ENCODE data around the gene C10orf90.

DNA sequence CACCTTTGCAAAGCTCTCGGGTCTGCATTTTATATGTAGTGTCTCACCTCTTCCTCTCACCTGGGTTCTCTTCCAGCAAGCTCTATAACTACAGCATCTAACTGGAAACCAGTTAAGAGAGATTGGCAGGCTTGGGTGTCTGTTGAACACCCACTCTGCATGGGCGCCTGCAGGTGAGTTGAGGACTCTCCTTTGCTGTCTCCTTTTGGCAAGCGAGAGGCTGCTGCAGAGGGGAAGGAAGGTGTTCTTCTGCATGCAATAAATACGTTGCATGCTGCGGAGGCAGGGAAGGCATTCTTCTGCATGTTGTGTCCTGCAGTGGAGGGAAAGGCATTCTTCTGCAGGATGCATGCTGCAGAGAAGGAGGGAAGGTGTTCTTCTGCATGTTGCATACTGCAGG, 200.8 kb downstream of the C10orf90 start:
- TF ChIP-seq, protein P1, sequence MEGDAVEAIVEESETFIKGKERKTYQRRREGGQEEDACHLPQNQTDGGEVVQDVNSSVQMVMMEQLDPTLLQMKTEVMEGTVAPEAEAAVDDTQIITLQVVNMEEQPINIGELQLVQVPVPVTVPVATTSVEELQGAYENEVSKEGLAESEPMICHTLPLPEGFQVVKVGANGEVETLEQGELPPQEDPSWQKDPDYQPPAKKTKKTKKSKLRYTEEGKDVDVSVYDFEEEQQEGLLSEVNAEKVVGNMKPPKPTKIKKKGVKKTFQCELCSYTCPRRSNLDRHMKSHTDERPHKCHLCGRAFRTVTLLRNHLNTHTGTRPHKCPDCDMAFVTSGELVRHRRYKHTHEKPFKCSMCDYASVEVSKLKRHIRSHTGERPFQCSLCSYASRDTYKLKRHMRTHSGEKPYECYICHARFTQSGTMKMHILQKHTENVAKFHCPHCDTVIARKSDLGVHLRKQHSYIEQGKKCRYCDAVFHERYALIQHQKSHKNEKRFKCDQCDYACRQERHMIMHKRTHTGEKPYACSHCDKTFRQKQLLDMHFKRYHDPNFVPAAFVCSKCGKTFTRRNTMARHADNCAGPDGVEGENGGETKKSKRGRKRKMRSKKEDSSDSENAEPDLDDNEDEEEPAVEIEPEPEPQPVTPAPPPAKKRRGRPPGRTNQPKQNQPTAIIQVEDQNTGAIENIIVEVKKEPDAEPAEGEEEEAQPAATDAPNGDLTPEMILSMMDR (IDR thresholded peaks at IDR 0.05): no peak
- TF ChIP-seq POLR2A (IDR thresholded peaks at IDR 0.05; ENCODE audit: low read depth): no peak
